ENCODE measurements around the gene ZNF526. TPM values are rescaled to one million over a fixed set of nuclear protein-coding genes. Genes with fewer than 3 reads are reported as not detected.

Gene ZNF526
- total and polyA plus RNA-seq, 9 donors = 2.4 to 17.9 (median 12.9) TPM

DNA sequence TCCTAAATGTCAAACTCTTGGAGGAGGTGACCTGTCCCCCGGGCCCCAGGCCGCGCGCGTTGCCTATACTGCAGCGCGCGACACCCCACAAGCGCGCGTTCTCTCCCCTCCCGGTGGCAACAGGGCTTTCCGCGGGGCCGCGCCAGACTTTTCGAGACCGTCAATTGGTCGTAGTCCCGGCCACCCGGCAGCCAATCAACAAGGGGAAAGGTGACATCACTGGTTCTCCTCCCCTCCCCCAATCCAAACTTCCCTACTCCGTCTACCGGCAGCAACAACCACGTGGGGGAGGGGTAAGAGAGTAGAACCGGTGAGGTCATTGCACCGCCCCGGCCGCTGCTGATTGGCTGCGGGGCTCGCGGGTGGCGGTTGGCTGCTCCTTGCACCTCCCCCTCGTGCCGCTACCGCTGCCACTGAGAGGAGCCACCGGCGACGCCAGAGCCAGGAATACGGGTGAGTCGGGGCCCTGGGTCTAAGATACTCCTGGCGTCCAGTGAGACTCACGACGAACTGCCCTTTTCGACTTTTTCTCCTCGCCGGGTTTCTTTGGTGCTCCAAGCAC, 48.1 kb downstream of the ZNF526 start:
- intact Hi-C loops (cut with DNase I) = loop anchor here in 1 of 4 donors (2.0 kb wide), 1 partner anchor 13 kb away; the partner anchor contains the start of gene ERF
- Histone ChIP-seq H3K36me3 (no peaks in the 10 kb centered on the region), H3K27ac (peak overlapping the region; percentile 94 to 100), H3K4me3 (peak overlapping the region; percentile 89), H3K27me3 (no peaks in the 10 kb centered on the region), H3K4me1 (ENCODE audit: insufficient read depth) (peaks cover 6% of the 10 kb centered on the region), H3K9me3 (no peaks in the 10 kb centered on the region)
- TF ChIP-seq POLR2A (IDR thresholded peaks at IDR 0.05) = peak; percentile 89
- TF ChIP-seq EP300 (IDR thresholded peaks at IDR 0.05) = peak; percentile 51
- TF ChIP-seq, protein P1, sequence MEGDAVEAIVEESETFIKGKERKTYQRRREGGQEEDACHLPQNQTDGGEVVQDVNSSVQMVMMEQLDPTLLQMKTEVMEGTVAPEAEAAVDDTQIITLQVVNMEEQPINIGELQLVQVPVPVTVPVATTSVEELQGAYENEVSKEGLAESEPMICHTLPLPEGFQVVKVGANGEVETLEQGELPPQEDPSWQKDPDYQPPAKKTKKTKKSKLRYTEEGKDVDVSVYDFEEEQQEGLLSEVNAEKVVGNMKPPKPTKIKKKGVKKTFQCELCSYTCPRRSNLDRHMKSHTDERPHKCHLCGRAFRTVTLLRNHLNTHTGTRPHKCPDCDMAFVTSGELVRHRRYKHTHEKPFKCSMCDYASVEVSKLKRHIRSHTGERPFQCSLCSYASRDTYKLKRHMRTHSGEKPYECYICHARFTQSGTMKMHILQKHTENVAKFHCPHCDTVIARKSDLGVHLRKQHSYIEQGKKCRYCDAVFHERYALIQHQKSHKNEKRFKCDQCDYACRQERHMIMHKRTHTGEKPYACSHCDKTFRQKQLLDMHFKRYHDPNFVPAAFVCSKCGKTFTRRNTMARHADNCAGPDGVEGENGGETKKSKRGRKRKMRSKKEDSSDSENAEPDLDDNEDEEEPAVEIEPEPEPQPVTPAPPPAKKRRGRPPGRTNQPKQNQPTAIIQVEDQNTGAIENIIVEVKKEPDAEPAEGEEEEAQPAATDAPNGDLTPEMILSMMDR (IDR thresholded peaks at IDR 0.05) = peak in 1 of 3 donors; percentile 4
- DNase-seq = peak; percentile 97 to 99 (median 98)
- WGBS, 3 donors = 0 to 1% (median 1%) methylated on average over 45 to 46 of the region's 46 CpGs

DNA sequence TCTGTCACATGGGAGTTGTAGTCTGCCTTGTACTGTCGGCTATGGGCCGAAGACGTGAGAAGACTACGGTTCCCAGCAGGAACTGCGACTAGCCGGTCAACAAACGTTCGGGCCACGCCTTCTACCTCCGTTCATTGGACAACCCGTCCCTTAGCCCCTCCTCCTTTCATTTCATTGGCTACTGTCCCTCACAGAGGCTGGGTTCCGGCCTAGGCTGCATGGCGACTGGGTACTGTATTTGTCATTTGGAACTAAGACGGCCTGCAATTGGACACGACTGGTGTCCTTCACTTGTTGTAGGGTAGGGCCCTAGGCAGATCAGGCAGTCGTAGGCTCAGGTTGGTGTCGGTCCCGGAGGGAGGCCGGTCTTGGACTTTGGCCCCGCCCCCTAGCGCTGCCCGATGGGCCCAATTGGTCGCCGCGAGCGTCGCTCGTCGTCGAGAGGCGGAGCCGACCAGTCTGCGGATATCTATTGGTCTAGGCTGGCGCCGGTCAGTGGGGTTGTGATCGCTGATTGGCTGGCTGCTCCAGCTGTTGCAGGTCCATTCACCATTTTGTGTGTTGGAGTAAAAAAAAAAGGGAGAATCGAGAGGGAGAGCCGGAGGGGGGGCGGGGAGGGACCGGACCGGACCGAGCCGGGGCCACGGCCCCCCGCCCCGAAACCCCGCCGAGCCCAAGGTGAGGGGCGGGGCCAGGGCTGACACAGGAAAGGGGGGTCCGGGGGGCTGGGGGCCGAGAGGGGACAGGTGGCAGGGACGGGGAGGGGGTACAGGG, 48.8 kb downstream of the ZNF526 start, which contains the start of gene CIC:
Gene CIC, plus strand, starts transcription at position 549 of the 774 bp plus-strand sequence. CDS start 2,532 bp downstream, outside the sequence.
- intact Hi-C loops (cut with DNase I) = loop anchor here in 1 of 4 donors (2.0 kb wide), 1 partner anchor 14 kb away; the partner anchor contains the start of gene ERF
- 0 to 1% (median 1%) methylated on average over 48 to 52 of the region's 52 CpGs for WGBS, 3 donors
- Histone ChIP-seq H3K9me3 (no peaks in the 10 kb centered on the region), H3K27me3 (no peaks in the 10 kb centered on the region), H3K27ac (peak within 1 kb of the TSS; percentile 94 to 100), H3K36me3 (no peaks in the 10 kb centered on the region), H3K4me3 (peak within 1 kb of the TSS; percentile 89), H3K4me1 (ENCODE audit: insufficient read depth) (peaks cover 6% of the 10 kb centered on the region)
- peak; percentile 99 to 100 (median 100) for DNase-seq
- TF ChIP-seq EP300 (IDR thresholded peaks at IDR 0.05) (no peak), POLR2A (IDR thresholded peaks at IDR 0.05) (no peak)
- TF ChIP-seq, protein P1 (IDR thresholded peaks at IDR 0.05) = no peak

DNA sequence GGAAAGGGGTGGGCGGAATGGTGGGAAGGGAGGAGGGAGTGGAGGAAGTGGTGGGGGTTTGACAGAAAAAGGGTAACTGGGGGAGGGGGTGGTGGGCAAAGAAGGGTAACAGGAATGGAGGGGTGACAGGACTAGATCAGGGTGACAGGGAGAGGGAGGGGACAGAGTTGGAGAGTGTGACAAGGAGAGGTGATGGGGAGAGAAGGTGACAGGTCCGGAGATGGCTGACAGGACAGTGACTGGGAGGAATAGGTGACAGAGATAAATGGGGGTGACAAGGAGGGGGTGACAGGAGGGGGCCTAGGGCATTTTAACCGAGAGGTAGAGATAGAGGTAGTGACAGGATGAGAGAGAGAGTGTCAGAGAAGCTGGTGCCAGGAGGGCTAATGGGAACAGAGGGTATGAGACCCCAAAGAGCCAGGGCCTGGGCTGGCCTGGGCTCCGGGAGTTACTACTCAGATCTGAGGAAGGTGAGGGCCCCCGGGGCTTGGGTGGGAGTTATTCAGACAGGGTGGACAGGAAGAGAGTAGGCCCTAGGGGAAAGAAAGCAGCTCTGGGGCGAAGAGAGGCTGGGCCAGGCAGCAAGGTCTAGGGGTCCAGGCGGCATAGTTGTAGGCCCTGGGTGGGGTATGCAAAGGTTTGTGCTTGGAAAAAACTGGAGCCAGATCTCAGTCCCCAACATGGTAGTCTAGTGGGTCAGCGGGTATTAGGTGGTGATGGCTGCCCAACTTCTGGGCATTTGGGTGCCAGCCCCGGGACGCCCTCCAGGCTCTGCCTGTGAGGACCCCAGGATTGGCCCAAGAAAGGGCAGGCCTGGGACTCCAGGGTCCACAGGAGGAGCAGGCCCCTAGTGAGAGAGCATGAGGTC, 49.6 kb downstream of the ZNF526 start:
- intact Hi-C loops (cut with DNase I) = loop anchor here in 1 of 4 donors (2.0 kb wide), 1 partner anchor 15 kb away; the partner anchor contains the start of gene ERF
- DNase-seq = peak; percentile 38 to 59 (median 48)
- Histone ChIP-seq H3K36me3 (no peaks in the 10 kb centered on the region), H3K27me3 (no peaks in the 10 kb centered on the region), H3K4me3 (peak overlapping the region; percentile 86), H3K27ac (peak overlapping the region; percentile 67 to 68), H3K4me1 (ENCODE audit: insufficient read depth) (peaks cover 6% of the 10 kb centered on the region), H3K9me3 (no peaks in the 10 kb centered on the region)
- no peak for TF ChIP-seq POLR2A (IDR thresholded peaks at IDR 0.05)
- TF ChIP-seq, protein P1 (IDR thresholded peaks at IDR 0.05) = no peak
- no peak for TF ChIP-seq EP300 (IDR thresholded peaks at IDR 0.05)
- WGBS, 3 donors = 24 to 26% (median 25%) methylated on average over 10 of the region's 10 CpGs

All from ovary (tissue), 9 donors.